Left ventricle myocardium superior (tissue), 1 donor: ENCODE data around the gene ARID1B. TPM values are rescaled to one million over a fixed set of nuclear protein-coding genes. Genes with fewer than 3 reads are reported as not detected.

ENCODE experiments used
- ATAC-seq: fragments of 200-7000 bp; cut with Tn5 transposase; one replicate; pipeline ENCODE4 v1.9.1; 2020; ENCODE audit warnings: mild to moderate bottlenecking, moderate library complexity
- DNase-seq: peaks from one replicate; pipeline ENCODE4 v3.0.0-alpha.2; 2020
- intact Hi-C: fragments of 100-400 bp; cut with micrococcal nuclease; formaldehyde crosslinking; loops from one replicate; pipeline ENCODE4 v1.11.0; 2022
- total RNA-seq: library from RNA; stranded (reverse); fragmentation: NEBNext Ultra II Directional; extraction: Animal tissue kit (Norgen Biotek cat#: 25700); gene quantifications from one replicate; pipeline ENCODE4 v1.2.1, GENCODE V29; 2021
- donor health status: DM: no; HTN: yes; CAD: no; lungs with severe emphysema.

Gene ARID1B
- total RNA-seq, 1 donor from 2014 or later: 46.6 TPM

DNA sequence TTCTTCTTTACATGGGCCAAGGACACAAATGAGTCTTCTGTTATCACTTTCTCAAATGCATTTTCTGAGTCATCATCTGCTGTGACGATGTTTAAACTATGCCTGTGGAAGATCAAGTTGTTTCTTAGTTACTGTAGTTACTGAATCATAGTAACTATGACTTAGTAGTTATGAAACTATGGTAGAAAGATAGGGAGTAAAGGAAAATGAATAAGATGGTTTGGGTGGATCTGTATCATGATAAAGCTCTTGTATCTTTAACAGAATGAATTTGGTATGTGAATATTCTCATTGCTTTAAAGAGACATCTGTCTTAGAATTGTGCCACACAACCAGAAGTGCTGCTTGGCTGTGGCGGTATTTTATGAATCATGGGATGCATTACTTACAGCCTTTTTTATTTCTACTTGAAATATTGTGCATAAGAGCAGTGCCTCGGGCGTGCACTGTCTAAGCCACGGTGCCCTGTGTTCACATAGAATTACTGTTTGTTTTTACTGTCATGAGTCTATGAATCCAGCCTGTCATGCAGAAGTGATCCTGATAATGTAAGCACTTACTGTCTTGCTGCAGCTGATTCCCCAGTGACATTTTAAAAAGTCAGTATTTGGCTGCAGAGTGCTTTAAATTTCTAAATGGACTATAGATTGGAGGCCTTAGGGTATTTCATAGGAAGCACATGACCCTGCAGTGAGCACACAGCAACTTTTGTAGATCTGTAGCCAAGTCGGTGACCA lies 330.9 kb downstream of the ARID1B start:
- intact Hi-C loops: no loop called here
- DNase-seq (no peak), ATAC-seq (peak; percentile 67)

DNA sequence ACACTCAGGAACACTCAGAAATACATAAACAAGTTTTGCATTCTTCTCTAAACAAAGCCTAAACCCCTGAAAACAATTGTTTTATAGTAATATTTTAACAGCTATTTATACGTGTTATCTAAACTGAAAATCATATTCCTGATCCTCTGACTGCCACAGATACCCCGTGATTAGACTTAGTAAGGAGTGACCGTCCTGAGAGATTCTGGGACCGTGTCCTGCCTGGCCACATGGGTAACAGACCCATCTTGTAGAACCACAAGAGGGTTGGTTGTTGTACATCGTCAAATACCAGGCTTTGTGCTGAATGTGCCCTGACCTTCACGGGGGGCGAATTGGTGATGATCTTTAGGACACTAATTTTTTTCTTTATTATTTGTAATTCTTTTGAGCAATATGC lies 331.7 kb downstream of the ARID1B start:
- DNase-seq (no peak), ATAC-seq (peak; percentile 30)
- intact Hi-C loops: no loop called here

DNA sequence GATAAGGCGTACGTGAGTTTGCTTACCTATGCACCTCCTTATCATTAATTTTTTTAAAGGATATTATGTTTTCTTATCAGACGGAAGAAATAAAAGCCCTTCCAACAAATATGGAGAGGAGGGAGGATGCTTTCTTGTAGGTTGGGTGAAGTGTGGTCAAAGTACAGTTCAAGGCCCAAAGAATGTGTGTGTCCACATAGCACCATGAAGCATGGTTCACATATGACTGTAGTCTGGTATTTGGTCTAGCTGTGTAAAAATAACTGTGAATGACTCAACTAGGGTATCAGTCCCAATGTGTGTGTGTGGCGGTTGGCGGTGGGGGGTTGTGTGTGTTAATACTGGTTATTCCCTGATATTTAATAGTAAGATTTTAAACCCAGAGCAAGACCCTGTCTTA lies 333.4 kb downstream of the ARID1B start:
- ATAC-seq: no peak
- intact Hi-C loops: no loop called here

DNA sequence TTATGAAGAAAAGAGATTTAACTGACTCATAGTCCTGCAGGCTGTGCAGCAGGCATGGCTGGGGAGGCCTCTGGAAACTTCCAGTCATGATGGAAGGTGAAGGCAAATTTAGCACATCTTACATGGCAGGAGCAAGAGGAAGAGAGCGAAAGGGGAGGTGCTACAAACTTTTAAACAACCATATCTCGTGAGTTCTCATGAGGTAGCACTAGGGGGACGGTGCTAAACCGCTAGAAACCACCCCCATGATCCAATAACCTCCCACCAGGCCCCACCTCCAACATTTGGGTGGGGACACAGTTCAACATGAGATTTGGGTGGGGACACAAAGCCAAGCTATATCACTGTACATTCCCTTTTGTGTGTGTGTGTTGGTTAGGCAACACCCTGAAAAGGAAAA lies 336.2 kb downstream of the ARID1B start:
- ATAC-seq: no peak

More for the DNA sequence above, 333.4 kb downstream of the ARID1B start:
- DNase-seq: no peak

DNA sequence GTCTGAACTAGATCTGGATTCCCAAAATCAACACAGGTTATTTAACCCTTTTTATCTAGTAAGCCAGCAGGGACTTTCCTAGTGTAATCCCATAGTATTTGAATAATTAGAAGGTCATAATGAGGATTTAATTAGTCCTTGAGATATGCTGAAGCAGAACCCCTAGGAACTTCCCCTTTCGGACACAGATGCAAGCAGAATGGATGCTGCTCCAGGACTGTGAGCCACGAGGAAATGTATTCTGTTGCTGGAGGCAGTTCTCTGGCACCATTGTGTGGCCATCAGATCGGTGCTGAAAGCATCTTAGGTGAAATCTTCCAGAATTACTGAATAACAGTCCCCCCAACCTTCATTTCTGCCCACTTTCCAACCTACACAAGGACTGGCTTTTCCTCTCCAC lies 339.2 kb downstream of the ARID1B start:
- ATAC-seq (no peak), DNase-seq (no peak)
- intact Hi-C loops: no loop called here

More for the DNA sequence above, 336.2 kb downstream of the ARID1B start:
- no peak for DNase-seq
- intact Hi-C loops: no loop called here

DNA sequence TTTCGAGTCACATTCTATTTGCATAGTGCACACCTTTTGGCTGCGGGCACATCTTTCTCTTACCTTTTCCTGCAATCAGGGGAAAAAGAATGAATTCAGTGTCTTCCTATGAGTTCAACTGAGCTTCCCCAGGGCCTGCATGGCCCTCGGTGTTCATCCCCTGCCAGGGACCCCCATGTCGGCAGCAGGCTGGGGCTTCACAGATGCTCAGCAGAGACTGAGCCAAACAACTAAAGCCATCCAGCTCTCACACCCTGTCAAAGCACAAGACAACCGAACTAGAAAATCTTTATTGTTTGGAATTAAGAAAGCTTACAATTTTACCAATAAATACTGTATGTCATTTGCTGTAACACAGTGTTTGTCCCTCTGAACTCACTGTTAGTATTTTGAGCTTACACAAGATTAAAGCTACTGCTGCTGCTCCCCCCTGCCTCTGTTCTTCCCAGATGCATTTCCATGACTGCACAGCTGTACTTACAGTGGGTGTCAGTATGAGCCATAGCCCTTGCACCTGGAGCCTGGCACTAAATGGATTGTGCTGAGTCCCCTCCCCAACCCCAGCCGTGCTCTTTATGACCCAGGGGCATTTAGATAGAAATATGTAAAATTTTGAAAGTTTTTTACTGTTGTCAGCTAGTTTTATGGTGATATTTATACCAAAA lies 340.4 kb downstream of the ARID1B start:
- DNase-seq (no peak), ATAC-seq (no peak)
- intact Hi-C loops: no loop called here

DNA sequence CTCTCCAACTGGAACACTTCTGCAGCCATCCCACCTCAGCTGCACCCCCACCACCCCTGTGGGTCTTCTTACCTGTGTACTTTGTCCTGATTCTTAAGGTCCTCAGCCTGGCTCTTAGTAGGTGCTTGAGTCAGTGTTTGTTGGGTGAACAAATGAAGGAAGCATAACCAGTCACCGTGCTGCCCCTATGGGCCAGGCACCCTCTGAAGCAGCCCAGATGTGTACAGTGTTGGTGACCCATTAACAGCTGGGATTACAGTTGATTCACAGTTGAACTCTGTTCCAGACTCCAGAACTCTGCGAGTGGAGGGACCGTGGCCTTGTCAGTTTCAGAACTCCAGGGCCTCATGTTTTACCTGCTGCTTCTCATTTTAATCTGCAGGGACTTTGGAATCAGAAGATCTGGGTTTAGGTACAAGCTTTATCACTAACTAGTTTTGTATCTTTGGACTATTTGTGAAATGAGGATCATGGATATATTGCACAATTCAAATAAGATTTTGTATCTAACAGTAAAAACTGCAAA lies 342.4 kb downstream of the ARID1B start:
- intact Hi-C loops: no loop called here
- no peak for DNase-seq

DNA sequence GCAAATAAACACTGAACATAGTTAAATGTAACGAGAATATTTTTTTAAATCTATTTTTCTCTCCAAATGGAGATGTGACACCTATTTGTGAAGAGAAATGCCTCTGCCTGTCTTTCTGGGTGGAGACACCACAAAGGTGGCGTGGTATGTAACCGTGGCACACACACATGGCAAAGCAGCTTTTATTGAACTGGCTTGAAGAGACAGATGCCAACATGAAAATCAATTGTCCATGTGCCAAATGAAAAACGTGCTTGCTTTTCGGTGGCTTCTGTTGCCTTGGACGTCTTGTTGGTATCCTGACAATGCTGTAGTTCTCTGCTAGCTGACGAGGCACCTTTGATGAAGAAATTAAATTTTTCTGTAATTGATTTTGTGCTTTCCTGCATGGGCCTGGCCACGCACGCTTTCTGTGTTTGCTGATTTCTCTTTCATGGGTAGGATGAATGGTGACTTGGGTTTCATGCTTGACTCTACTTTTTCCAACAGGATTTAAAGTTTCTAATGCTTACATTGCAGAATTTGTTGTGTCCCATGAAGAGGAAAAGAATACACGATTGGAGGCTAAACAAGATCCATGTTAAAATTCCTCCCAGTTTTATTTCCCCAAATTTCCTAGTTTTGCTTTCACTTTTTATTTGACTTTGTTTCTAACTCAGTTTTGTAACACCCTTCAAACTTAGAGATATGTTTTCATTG lies 343.5 kb downstream of the ARID1B start:
- DNase-seq: no peak
- intact Hi-C loops: no loop called here
- no peak for ATAC-seq

More for the DNA sequence above, 342.4 kb downstream of the ARID1B start:
- ATAC-seq: no peak

DNA sequence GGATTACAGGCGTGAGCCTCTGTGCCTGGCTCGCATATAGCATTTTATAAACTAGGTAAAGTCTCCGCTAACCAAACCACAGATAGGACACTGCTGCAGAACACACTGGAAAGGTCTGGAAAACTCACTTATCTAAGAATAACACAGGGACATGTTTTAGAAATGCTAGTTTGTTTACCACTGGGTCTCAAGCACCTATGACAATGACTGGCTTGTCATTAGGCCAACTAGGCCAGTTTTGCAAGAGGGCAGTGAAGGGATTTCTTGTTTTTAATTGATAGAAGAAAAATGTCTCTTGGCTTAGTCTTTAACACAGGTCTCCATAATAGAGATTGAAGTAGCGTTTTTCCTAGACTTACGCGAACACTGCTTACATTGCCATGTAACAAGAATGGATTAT lies 344.7 kb downstream of the ARID1B start:
- ATAC-seq (no peak), DNase-seq (no peak)
- intact Hi-C loops: no loop called here

DNA sequence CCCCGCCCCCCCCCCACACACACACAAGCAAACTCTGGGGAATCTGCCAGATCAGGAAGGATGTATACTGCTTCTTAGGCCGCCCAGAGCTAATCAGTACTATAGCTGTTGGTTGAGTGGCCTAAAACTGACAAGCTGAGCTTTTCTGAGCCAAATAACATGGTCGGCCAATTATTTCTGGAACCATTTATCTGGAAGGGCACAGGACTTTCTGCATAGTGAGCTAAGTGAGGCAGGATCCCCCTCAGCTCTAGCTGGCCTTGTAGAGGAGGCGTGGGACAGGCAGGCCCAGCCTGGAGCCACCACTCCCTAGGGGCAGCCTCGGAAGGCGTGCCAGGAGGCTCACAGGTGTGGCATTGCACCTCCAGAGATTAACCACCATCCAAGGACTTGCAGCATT lies 346.1 kb downstream of the ARID1B start:
- intact Hi-C loops: no loop called here
- ATAC-seq: peak; percentile 82
- no peak for DNase-seq

DNA sequence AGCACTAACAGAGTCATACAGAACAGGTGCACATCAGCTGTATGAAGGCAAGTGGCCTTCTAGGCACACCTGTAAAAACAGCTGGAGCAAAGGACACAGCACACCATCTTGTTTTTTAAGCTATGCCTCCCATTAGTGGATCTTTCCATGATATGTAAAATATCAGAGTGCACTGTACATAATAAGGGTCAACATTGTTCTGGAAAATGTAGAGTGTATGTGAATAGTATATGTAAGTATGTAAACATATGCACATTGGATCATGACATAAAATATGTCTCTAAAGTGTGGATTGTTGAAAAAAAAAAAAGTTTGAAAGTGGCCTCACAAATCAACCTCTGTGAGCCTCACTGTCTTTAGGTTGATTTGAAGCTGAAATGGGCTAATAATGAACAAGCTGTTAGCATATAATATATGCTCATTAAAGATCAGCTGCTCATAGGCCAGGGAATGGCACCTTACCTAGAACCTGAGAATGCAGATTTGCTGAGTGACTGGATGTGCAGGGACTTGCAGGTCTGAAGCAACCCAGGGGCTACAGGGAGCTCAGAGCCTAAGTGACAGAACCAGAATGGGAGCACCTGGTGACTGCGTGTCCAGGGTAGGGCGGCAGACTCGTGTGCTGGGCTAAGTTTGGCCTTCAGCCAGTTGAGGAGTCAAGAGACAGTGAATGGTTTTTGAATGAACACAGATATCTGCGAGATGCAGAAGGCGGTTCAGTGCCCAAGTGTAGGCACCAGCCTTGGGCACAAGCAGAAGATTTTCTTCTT lies 347.5 kb downstream of the ARID1B start:
- intact Hi-C loops: no loop called here
- no peak for DNase-seq
- ATAC-seq: no peak

DNA sequence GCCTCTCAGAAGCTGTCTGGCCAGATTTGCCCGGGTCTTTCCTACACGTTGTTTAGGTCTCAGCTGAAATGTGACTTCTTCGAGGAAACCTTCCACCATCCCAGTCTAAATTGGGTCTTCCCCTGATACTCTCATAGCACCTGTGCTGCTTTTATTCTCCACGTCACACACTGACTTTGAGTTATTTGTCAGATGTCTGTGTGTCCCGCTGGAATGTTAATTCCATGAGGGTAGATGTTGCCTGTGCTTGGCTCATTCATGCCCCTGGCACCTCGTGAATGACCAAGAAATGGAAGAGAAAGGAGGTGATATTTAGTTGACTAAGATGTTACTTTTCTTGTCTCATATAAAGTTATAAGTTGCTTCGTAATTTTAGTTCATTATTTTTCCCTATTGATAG lies 348.4 kb downstream of the ARID1B start:
- intact Hi-C loops: no loop called here
- DNase-seq (no peak), ATAC-seq (no peak)

DNA sequence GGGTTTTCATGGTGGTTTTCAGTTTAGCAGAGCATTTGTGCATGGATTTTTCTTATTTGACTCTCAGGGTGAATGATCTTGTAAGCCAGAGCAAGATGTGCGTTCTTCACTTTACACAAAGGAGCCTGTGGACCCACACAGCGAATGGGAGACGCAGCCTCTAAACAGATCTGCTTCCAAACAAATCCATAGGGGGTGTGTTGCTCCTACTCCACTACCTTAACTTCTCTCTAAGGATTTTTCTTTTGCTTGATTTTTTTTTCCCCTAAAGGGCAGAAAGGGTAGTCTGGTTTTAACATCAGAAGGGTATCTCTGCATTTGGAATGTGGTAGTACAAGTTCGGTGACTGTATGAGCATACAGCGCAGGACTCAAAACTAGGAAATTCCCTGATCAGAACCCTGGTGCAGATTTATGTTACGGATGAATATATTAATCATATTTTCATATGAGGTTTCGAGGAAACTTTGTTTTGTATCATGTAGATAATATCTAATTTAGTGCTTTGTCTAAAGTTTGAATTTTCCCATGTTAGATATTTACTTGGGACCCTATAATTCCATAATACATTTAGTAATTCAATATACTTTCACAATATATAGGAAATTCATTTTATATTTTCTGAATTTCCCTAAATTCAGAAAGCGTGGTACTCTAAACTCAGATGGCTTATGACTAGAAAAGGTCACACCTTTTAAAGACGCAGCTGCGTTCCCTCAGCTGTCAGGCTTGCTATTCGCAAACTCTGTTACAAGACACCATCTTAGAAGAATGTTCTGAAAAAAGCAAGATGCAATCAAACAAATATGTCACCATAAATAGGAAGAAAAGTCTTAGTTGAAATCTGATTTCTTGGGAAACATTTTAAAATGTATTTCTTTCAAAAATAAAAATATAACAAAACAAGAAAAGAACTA lies 349.3 kb downstream of the ARID1B start:
- intact Hi-C loops: no loop called here
- no peak for ATAC-seq
- no peak for DNase-seq

DNA sequence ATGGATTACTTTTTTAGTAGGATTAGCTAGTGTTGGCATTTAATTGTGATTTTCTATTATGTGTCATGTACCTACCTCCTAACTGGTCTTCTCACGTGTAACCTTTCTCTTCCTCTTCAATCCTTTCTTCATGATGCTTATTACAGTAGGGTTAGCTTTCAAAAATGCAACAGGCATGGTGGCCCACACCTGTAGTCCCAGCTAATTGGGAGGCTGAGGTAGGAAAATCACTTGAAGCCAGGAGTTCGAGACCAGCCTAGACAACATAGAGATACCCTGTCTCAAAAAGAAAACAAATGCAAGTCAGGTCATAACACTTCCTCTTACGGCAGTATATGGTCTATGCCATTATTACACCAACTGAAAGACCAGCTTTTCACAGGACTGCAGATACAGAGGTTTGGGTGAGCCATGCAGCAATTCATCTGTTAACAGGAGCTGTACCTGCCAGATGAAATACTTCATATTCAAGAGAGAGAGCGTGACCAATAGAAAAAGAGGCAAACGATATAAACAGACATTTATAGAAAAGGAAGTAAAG lies 351.1 kb downstream of the ARID1B start:
- ATAC-seq: no peak
- no peak for DNase-seq
- intact Hi-C loops: no loop called here

DNA sequence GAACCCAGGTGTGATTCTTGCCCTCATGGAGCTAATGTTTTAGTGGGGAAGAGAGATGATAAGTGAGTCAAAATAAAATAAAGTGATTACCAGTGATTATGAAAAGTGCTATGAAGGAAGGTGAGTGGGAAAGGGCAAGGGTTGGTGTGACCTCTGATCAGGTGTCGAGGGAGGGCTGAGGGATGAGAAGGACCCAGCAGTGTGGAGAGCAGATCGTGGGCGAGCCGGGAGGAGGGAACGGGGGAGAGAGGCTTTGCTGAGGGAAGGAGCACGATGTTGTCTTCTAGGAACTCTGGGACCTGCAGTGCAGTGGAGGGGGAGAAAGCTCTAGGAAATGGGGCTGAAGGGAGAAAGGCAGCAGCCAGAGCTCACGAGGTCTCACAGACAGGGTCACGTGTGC lies 354.1 kb downstream of the ARID1B start:
- no peak for DNase-seq
- intact Hi-C loops: no loop called here
- no peak for ATAC-seq

DNA sequence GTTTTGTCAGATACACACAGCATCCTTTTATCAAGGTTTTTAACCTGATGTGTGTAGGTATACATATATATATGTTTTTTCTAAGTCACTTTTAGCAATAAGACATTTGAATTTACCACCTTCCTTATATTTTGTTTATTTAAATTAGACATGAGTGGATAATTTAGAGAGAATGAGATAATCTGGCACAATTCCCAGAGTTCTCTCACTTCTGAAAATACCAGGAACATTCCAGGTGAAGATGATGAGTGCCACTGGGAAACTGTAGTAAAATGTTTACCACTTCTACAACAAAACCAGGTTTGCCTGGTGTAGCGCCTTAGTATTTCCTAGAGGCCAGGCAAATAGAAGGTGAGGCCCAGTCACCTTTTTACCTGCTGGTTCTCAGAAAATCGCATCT lies 356.7 kb downstream of the ARID1B start:
- DNase-seq (no peak), ATAC-seq (peak; percentile 25)
- intact Hi-C loops: no loop called here

DNA sequence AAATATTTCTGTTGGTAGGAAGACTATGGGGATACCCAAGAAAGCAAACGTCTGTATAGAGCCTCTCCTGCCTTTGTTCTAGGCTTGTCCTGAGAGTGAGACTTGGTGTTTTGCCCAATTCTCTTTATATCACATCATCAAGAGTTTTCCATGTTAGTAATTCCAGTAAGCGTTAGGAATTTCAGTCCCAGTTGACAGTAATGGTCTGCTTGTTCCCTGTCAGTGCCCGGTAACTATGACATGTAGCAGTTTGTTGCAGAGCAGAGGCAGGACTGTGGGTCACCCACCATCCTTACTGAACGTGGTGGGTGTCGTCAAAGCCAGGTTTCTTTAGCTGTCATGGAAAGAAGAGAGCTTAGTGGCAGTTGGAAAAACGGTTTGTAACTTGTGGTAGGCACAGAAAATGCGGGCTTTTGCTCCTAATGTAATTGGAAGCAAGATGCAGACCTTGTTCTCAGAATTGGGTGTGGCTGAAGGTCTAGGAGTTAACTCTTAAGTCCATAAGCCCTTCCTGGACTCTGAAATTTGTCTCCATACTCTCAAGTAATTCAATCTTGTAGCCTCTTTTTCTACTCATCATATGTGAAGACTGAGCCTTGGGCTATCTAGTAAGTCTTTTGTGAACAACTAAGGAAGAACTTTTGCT lies 357.3 kb downstream of the ARID1B start:
- DNase-seq: no peak
- peak; percentile 91 for ATAC-seq
- intact Hi-C loops: no loop called here

DNA sequence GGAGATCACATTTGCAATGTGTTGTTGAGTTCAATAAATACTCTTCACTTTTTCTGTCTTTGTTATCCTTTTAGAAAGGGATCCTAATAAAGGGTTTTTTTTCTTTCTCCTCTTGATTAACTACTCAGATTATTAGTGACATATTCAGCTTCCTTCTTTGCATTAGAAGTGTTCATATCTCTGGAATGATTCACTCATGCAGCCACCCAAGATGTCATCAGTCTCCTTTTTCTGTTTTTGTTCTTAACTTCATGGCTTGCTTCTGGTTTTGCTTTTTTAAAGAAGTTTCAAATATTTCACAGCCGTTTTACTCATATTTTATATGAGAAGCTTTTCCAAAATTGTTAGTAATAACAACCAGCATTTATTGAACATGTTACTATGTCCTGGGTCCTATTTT lies 358.5 kb downstream of the ARID1B start:
- no peak for ATAC-seq
- intact Hi-C loops: no loop called here
- DNase-seq: no peak
